PC-9 (cell line): ENCODE results near the gene GNAQ. TPM values are rescaled to one million over a fixed set of nuclear protein-coding genes. Genes with fewer than 3 reads are reported as not detected.

Source experiments
- BruUV-seq: library from RNA; stranded (reverse); fragments of 400-500 nt; replicated peaks from 2 replicates; lab custom pipeline; 2021; lab: Mats Ljungman, UMichigan
- CTCF ChIA-PET: fragments of 300-600 bp; sonication (Branson Sonifier 250); formaldehyde crosslinking; loops from one replicate; lab custom pipeline; 2022; ENCODE audit warnings: antibody characterized with exemption; lab: Charles Lee
- POLR2A ChIA-PET: fragments of 300-600 bp; sonication (Branson Sonifier 250); formaldehyde crosslinking; loops from one replicate; lab custom pipeline; 2022; ENCODE audit warnings: antibody characterized with exemption; ENCODE audit not compliant: unreplicated experiment; lab: Charles Lee
- DNase-seq, 2 experiments: peaks; one replicate each; pipeline versions ENCODE4 v3.0.0 to v3.0.0-alpha.2; 2015 to 2022; ENCODE audit warnings: mixed read lengths in 1 of 2
- H2AFZ ChIP-seq: fragments of 200-600 bp; sonication (generic); 2 replicates; pipeline ENCODE4 v1.8.1; 2017; ENCODE audit warnings: antibody characterized with exemption
- H3F3A ChIP-seq: fragments of 200-600 bp; sonication (generic); 2 replicates; pipeline ENCODE4 v1.8.1; 2017; ENCODE audit warnings: antibody characterized with exemption, mild to moderate bottlenecking, low read depth; ENCODE audit not compliant: insufficient read depth
- H3K27ac ChIP-seq: fragments of 200-600 bp; sonication (generic); 2 replicates; pipeline ENCODE4 v1.6.1; 2016; ENCODE audit warnings: mixed run types
- H3K27me3 ChIP-seq: fragments of 200-600 bp; sonication (generic); 2 replicates; pipeline ENCODE4 v1.6.1; 2016; ENCODE audit warnings: low read depth, mixed run types; ENCODE audit not compliant: insufficient read depth
- H3K36me3 ChIP-seq: fragments of 200-600 bp; sonication (generic); 2 replicates; pipeline ENCODE4 v1.6.1; 2016; ENCODE audit warnings: low read depth, mixed run types
- H3K4me1 ChIP-seq: fragments of 200-600 bp; sonication (generic); replicated peaks from 2 replicates; pipeline ENCODE4 v1.6.1; 2016; ENCODE audit warnings: mixed run types; ENCODE audit not compliant: insufficient read depth
- H3K4me2 ChIP-seq: fragments of 200-600 bp; sonication (generic); 2 replicates; pipeline ENCODE4 v1.6.1; 2017; ENCODE audit warnings: mixed run types
- H3K4me3 ChIP-seq: fragments of 200-600 bp; sonication (generic); 2 replicates; pipeline ENCODE4 v1.6.1; 2016; ENCODE audit warnings: mixed run types
- H3K79me2 ChIP-seq: fragments of 200-600 bp; sonication (generic); 2 replicates; pipeline ENCODE4 v1.6.1; 2017; ENCODE audit warnings: low read depth, mixed run types
- H3K9me2 ChIP-seq: fragments of 200-600 bp; sonication (generic); 2 replicates; pipeline ENCODE4 v1.8.1; 2017; ENCODE audit warnings: mild to moderate bottlenecking; ENCODE audit not compliant: insufficient read depth
- H3K9me3 ChIP-seq: fragments of 200-600 bp; sonication (generic); 2 replicates; pipeline ENCODE4 v1.8.1; 2016; ENCODE audit warnings: low read depth; ENCODE audit not compliant: insufficient read depth
- H4K20me1 ChIP-seq: fragments of 200-600 bp; sonication (generic); 2 replicates; pipeline ENCODE4 v1.8.1; 2017; ENCODE audit not compliant: insufficient read depth
- CTCF ChIP-seq: fragments of 200-600 bp; sonication (generic); conservative IDR thresholded peaks from 2 replicates; pipeline ENCODE4 v1.6.1; 2017; ENCODE audit warnings: mixed run types, antibody characterized with exemption, mild to moderate bottlenecking, moderate library complexity
- EZH2 ChIP-seq: fragments of 200-600 bp; sonication (generic); IDR thresholded peaks from 2 replicates; pipeline ENCODE4 v1.8.0; 2017; ENCODE audit warnings: antibody characterized with exemption, low read depth
- intact Hi-C: fragments of 100-400 bp; cut with micrococcal nuclease; formaldehyde crosslinking; loops from one replicate; pipeline ENCODE4 v1.10.0; 2022; ENCODE audit not compliant: unreplicated experiment
- total RNA-seq: library from RNA; stranded (reverse); gene quantifications from 2 replicates; pipeline ENCODE4 v1.2.3, GENCODE V29; 2021

GNAQ gene
- total RNA-seq, 1 experiment from 2014 or later, result 51.6 TPM

- Histone ChIP-seq H3K4me2 (peak overlapping the region; percentile 58), H3K4me1 (peaks cover 26% of the 10 kb centered on the region), H3F3A (peaks cover 17% of the 10 kb centered on the region; the same call in 1 of the 2 replicates), H3K4me3 (no peak overlapping the region), H3K36me3 (no peaks in the 10 kb centered on the region), H3K9me3 (no peaks in the 10 kb centered on the region), H3K27ac (peak overlapping the region; percentile 51), H4K20me1 (no peaks in the 10 kb centered on the region; the same call in 1 of the 2 replicates), H3K27me3 (no peaks in the 10 kb centered on the region), H3K79me2 (peaks cover 48% of the 10 kb centered on the region), H2AFZ (no peak overlapping the region), H3K9me2 (no peaks in the 10 kb centered on the region)
- CTCF ChIA-PET, result no interaction called here
- intact Hi-C loops, result loop anchor here (2.0 to 5.0 kb wide), 5 partner anchors 54 to 142 kb away; no protein-coding TSS in a partner anchor
- no TSS peak for BruUV-seq
- DNase-seq, result no peak
- POLR2A ChIA-PET, result interaction anchor here (0.7 kb wide), 2 partner anchors 93 to 123 kb away, joined by 3 read pairs; no protein-coding TSS in a partner anchor
- no peak for TF ChIP-seq EZH2
- TF ChIP-seq CTCF, result no peak
Observed at GRCh38 chr9:77980622-77981021, 51.0 kb downstream of the GNAQ start.

GRCh38 chr9:77978086-77978781 is 53.4 kb downstream of the GNAQ start:
- ChIA-PET CTCF (interaction anchor here (0.7 to 1.4 kb wide), 2 partner anchors 57 to 971 kb away, joined by 3 to 14 read pairs; no protein-coding TSS in a partner anchor), POLR2A (interaction anchor here (0.6 kb wide), 1 partner anchor 205 kb away, joined by 4 read pairs; no protein-coding TSS in a partner anchor)
- no peak overlapping the region for H3K4me2 ChIP-seq
- H3K79me2 ChIP-seq, result peaks cover 46% of the 10 kb centered on the region
- peaks cover 17% of the 10 kb centered on the region; the same call in 1 of the 2 replicates for H3F3A ChIP-seq
- H3K27ac ChIP-seq, result no peak overlapping the region
- H3K9me3 ChIP-seq, result no peaks in the 10 kb centered on the region
- H3K36me3 ChIP-seq, result no peaks in the 10 kb centered on the region
- no peak for TF ChIP-seq EZH2
- no peak for TF ChIP-seq CTCF
- H3K27me3 ChIP-seq, result no peaks in the 10 kb centered on the region
- no peaks in the 10 kb centered on the region for H3K9me2 ChIP-seq
- intact Hi-C loops, result no loop called here
- BruUV-seq, result no TSS peak
- H2AFZ ChIP-seq, result no peak overlapping the region
- peaks cover 26% of the 10 kb centered on the region for H3K4me1 ChIP-seq
- no peaks in the 10 kb centered on the region; the same call in 1 of the 2 replicates for H4K20me1 ChIP-seq
- no peak overlapping the region for H3K4me3 ChIP-seq
- no peak for DNase-seq

- Histone ChIP-seq H3K9me2 (no peaks in the 10 kb centered on the region), H3K36me3 (no peaks in the 10 kb centered on the region), H3K27ac (no peak overlapping the region), H4K20me1 (no peaks in the 10 kb centered on the region; the same call in 1 of the 2 replicates), H3K79me2 (peaks cover 52% of the 10 kb centered on the region), H3F3A (peaks cover 17% of the 10 kb centered on the region; the same call in 1 of the 2 replicates), H3K4me3 (no peak overlapping the region), H2AFZ (no peak overlapping the region), H3K27me3 (no peaks in the 10 kb centered on the region), H3K4me1 (peaks cover 25% of the 10 kb centered on the region), H3K4me2 (no peak overlapping the region), H3K9me3 (no peaks in the 10 kb centered on the region)
- TF ChIP-seq CTCF, result peak; percentile 36; the same call in 1 of the 2 replicates
- TF ChIP-seq EZH2, result no peak
- BruUV-seq, result no TSS peak
- peak; percentile 39 to 43 for DNase-seq
- ChIA-PET CTCF (interaction anchor here (0.5 to 1.4 kb wide), 16 partner anchors 23 to 1444 kb away, joined by 3 to 14 read pairs (median 4); no protein-coding TSS in a partner anchor), POLR2A (interaction anchor here (0.6 kb wide), 3 partner anchors 18 to 127 kb away, joined by 3 to 7 read pairs (median 5); no protein-coding TSS in a partner anchor)
- intact Hi-C loops, result no loop called here
Observed at GRCh38 chr9:77977210-77977611, 54.4 kb downstream of the GNAQ start.
